ENCODE measurements around the gene HERC3.

GRCh38 chr4:88583631-88584470 lies 8.4 kb upstream of the HERC3 start:
- TF ChIP-seq POLR2AphosphoS5 (IDR thresholded peaks at IDR 0.05; ENCODE audit: borderline replicate concordance, low read depth, low read length): no peak
- no peak for TF ChIP-seq EZH2 (IDR thresholded peaks at IDR 0.05)

Data from SK-N-MC (cell line).